GM10266 (cell line): ENCODE results near the gene DHRS4.
"Not testable (repeated sequence)": the region's sequence is repeated elsewhere in the genome, so short reads cannot be mapped to it uniquely, and the experiment has no call there.

Source experiments
- DNase-seq: peaks from one replicate; pipeline ENCODE4 v3.0.0; 2012; ENCODE audit errors: extremely low spot score
- TF ChIP-seq, protein P1 (sequence below): IDR thresholded peaks from 2 replicates; pipeline ENCODE4 v1.5.1; 2012; ENCODE audit warnings: mild to moderate bottlenecking, low read depth; ENCODE audit not compliant: control insufficient read depth, insufficient read depth; ENCODE audit errors: missing control alignments

DHRS4 gene

DNA sequence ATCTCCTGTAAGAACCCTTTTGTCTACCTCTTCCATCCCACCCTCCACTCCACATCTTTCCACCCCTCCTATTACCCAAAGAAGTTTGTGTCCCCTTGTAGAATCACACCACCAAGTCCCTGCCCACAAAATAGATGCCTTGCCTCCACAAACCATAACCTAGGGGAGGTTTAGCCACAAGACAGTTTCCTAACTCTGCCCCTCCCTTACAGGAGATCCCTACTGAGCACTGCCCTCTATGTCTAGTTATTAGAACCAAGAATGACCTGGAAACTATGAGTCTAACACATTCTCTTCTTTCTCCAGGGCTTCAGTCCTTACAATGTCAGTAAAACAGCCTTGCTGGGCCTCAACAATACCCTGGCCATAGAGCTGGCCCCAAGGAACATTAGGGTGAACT, 47.5 kb downstream of the DHRS4 start:
- not testable (repeated sequence) for DNase-seq

DNA sequence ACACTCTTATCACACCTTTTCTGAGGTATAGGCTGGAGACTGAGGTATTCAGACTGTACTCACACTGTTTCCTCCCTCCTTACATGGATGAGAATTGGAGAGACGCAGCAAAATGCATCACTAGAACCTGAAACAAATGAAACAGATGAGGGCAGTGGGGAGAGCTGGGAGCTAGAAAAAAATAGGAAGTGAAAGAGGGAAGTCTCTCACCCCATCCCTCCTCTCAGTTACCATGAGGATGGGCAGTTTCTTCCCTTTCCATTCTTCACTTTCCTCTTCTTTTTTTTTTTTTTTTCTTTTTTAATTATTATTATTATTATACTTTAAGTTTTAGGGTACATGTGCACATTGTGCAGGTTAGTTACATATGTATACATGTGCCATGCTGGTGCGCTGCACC, 48.1 kb downstream of the DHRS4 start:
- not testable (repeated sequence) for DNase-seq

DNA sequence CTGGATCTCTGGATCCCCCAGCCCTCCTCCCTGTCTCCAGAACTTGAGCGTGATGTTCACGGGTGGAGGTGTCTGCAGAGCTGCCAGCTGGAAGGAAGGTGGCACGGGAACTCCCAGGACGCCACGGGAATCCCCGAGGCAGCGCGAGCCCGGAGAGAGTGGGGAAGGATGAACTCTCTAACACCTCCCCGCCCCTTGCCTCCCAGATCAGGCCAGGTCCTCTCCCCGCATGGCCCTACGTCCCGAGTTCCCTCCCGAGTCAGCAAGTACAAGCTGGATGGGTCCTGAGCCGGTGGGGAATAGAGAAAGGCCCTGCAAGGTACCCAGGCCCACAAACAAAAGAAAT, 52.9 kb downstream of the DHRS4 start:
- DNase-seq, result not testable (repeated sequence)

DNA sequence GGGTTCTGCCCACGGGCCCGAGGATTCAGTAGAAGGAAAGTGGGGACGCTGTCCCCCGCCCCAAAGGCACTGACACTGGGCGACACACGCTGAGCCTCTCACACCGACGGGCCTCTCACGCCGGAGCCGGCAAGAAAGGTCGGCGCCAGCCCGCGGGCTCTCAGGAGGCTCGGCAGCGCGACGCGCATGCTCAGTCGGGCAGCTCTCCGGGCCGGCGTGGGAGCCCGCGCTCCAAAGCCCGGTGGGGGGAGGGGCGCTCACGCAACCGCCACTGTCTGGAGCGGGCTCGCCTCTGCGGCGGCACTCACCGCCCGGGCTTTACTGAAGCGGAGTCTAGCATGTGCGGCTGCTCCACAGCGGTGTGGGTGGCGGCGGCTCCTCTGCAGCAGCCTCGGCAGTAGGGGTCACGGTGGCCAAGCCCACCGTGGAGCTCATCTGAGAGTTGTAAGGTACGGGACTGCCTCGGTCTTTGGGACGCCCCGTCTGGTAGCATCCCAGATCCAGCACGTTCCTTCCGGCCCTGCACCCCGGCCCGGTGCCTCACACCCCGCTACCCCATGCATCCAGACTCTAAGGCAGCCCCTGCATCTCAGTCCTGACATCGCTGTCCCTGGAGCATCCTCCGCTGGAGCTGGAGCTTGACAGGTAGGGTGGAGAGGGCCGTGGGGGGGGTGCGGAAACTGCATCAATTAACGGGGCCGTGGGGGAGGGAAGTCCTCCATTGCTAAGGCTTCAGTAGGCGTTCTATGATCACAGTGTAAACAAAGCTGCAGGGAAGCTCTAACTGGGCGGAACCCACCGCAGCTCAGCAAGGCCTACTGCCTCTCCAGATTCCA, 53.5 kb downstream of the DHRS4 start:
- DNase-seq, result not testable (repeated sequence)

DNA sequence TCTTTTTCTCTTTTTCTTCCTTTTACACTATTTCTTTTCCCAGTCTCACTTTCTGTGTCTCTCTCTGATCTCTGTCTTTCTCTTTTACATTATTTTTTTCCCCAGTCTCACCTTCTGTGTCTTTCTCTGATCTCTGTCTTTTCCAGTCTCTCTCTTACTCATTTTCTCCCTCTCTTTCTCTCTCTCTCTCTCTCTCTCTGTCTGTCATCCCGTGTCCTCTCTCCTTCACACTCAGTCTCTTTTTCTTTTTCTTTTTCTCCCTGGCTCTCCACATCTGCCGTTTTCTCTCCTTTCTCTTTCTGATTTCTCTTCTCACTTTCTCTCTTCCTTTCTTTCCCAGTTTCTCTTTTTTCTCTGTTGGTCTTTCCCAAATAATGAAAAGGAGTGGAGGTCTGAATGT, 57.5 kb downstream of the DHRS4 start:
- TF ChIP-seq, protein P1, sequence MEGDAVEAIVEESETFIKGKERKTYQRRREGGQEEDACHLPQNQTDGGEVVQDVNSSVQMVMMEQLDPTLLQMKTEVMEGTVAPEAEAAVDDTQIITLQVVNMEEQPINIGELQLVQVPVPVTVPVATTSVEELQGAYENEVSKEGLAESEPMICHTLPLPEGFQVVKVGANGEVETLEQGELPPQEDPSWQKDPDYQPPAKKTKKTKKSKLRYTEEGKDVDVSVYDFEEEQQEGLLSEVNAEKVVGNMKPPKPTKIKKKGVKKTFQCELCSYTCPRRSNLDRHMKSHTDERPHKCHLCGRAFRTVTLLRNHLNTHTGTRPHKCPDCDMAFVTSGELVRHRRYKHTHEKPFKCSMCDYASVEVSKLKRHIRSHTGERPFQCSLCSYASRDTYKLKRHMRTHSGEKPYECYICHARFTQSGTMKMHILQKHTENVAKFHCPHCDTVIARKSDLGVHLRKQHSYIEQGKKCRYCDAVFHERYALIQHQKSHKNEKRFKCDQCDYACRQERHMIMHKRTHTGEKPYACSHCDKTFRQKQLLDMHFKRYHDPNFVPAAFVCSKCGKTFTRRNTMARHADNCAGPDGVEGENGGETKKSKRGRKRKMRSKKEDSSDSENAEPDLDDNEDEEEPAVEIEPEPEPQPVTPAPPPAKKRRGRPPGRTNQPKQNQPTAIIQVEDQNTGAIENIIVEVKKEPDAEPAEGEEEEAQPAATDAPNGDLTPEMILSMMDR, result no peak
- DNase-seq, result no peak

DNA sequence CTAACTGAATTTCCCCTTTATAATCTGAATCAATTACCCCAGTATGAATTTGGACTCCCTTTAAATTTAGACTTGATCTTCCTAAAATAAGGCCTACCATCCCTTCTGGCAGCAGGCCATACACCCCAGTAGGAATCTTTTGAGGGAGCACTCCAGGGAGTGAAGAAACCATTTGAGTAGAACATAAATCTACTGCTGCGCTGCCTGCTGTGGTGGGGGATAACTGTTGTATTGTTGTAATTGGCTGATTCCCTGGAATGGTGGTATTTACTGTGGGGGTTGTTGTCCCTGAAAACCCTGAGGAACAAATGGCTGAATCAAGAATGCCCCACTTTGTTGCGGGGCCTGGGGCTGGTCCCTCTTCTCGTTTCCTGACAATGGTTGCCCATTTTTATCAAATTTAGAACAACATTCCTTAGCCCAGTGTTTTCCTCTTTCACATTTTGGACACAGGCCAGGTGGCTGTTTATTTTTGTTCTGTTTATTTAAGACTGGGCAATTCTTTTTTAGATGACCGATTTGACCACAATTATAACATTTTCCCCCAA, 59.2 kb downstream of the DHRS4 start:
- DNase-seq, result not testable (repeated sequence)

DNA sequence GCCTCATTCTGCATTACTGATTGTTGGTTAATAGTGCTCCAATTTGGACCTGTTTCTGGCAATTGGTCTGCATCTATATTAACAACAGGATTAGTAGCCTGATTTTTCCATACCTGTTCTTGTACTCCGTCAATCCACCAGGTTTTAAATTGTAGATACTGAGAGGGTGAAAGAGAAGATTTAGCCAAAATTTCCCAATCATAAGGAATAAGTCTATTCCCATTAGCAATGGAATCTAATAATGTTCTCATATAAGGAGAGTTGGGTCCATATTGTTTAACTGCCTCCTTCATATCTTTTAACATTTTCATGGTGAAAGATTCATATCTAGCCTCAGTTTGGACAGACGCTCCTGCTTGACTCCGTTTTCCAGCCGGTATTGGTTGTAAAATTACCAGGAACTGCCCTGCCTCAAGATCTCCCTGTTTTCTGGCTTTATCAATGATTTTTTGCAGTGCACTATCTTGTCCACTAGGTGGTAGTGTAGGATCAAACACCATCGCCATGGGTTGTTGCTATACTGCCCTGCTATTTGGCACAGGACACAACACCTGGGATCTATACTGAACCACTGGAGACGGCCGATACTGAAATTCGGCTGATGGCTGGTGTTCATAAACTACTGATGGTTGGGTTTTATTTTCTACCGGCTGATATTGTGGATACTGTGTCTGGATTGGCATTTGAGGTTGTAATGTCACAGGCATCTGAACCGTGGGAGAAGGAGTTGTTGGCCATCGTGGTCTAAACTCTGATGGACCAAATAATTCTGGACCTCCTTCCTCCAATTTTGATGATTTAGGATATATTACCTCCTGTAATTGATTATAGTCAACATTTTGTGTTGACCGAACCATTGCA, 60.3 kb downstream of the DHRS4 start:
- TF ChIP-seq, protein P1, result peak; percentile 86

DNA sequence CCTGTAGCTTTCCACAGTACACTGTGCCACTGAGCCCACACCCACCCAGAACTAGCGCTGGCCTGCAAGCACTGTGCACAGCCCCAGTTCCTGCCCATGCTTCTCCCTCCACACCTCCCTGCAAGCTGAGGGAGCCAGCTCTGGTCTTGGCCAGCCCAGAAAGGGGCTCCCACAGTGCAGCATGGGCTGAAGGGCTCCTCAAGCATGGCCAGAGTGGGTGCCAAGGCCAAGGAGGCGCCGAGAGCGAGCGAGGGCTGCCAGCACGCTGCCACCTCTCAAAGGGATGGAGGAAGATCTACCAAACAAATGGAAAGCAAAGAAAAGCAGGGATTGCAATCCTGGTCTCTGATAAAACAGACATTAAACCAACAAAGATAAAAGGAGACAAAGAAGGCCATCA, 62.2 kb downstream of the DHRS4 start:
- not testable (repeated sequence) for DNase-seq

More for the DNA sequence above, 60.3 kb downstream of the DHRS4 start:
- peak; percentile 69 for DNase-seq
